Glutamatergic neuron (in vitro differentiated cells): ENCODE results near the gene RAF1. TPM values are rescaled to one million over a fixed set of nuclear protein-coding genes. Genes with fewer than 3 reads are reported as not detected.
A peak's percentile ranks its signal among the peaks of the same experiment; 100 is the strongest.

Experiments used
- DNase-seq: peaks from one replicate; pipeline ENCODE4 v3.0.0; 2022
- H3K27ac Mint-ChIP-seq: one replicate; pipeline ENCODE4 v1.8.0; 2020; ENCODE audit warnings: mild to moderate bottlenecking, mixed read lengths, inconsistent platforms; ENCODE audit not compliant: unreplicated experiment
- H3K27me3 Mint-ChIP-seq: one replicate; pipeline ENCODE4 v1.8.0; 2020; ENCODE audit warnings: mild to moderate bottlenecking, moderate library complexity, mixed read lengths, inconsistent platforms; ENCODE audit not compliant: unreplicated experiment
- H3K36me3 Mint-ChIP-seq: one replicate; pipeline ENCODE4 v1.8.0; 2020; ENCODE audit warnings: mild to moderate bottlenecking, mixed read lengths, inconsistent platforms; ENCODE audit not compliant: unreplicated experiment
- H3K4me1 Mint-ChIP-seq: one replicate; pipeline ENCODE4 v1.8.0; 2020; ENCODE audit warnings: mild to moderate bottlenecking, low read depth, mixed read lengths, inconsistent platforms; ENCODE audit not compliant: unreplicated experiment
- H3K4me3 Mint-ChIP-seq: one replicate; pipeline ENCODE4 v1.8.0; 2020; ENCODE audit warnings: mild to moderate bottlenecking, mixed read lengths, inconsistent platforms; ENCODE audit not compliant: unreplicated experiment
- H3K9me3 Mint-ChIP-seq: one replicate; pipeline ENCODE4 v1.8.0; 2020; ENCODE audit warnings: mild to moderate bottlenecking, moderate library complexity, mixed read lengths, inconsistent platforms; ENCODE audit not compliant: unreplicated experiment
- CTCF ChIP-seq: fragments of 200-600 bp; sonication (generic); IDR thresholded peaks from one replicate; pipeline ENCODE4 v1.5.0; 2021; ENCODE audit not compliant: partially characterized antibody, unreplicated experiment
- total RNA-seq: library from RNA; stranded (reverse); fragmentation: NEBNext Ultra II Directional; extraction: Animal tissue kit (Norgen Biotek cat#: 25700); gene quantifications from one replicate; pipeline ENCODE4 v1.2.1, GENCODE V29; 2021; ENCODE audit not compliant: unreplicated experiment

RAF1 gene
- total RNA-seq, 1 donor from 2014 or later, result 185 TPM

- TF ChIP-seq CTCF, result no peak
- Mint-ChIP-seq H3K4me3 (no peak overlapping the region), H3K36me3 (no peaks in the 10 kb centered on the region), H3K27me3 (peaks cover 8% of the 10 kb centered on the region), H3K27ac (no peak overlapping the region), H3K9me3 (peaks cover 5% of the 10 kb centered on the region), H3K4me1 (peaks cover 12% of the 10 kb centered on the region)
- no peak for DNase-seq
These were observed 80.6 kb downstream of the RAF1 start for GRCh38 chr3:12583280-12583679.

GRCh38 chr3:12582730-12583129, 81.2 kb downstream of the RAF1 start:
- no peak overlapping the region for H3K4me3 Mint-ChIP-seq
- TF ChIP-seq CTCF, result no peak
- H3K9me3 Mint-ChIP-seq, result peaks cover 5% of the 10 kb centered on the region

GRCh38 chr3:12579905-12580304, 84.0 kb downstream of the RAF1 start:
- H3K4me1 Mint-ChIP-seq, result peaks cover 2% of the 10 kb centered on the region
- DNase-seq, result no peak
- H3K27ac Mint-ChIP-seq, result no peak overlapping the region
- H3K36me3 Mint-ChIP-seq, result peaks cover 5% of the 10 kb centered on the region
- no peak for TF ChIP-seq CTCF
- peaks cover 2% of the 10 kb centered on the region for H3K9me3 Mint-ChIP-seq
- H3K27me3 Mint-ChIP-seq, result peaks cover 8% of the 10 kb centered on the region
- no peak overlapping the region for H3K4me3 Mint-ChIP-seq

More at GRCh38 chr3:12582730-12583129, 81.2 kb downstream of the RAF1 start:
- H3K36me3 Mint-ChIP-seq, result no peaks in the 10 kb centered on the region
- H3K4me1 Mint-ChIP-seq, result peaks cover 12% of the 10 kb centered on the region
- peaks cover 8% of the 10 kb centered on the region for H3K27me3 Mint-ChIP-seq
- DNase-seq, result no peak
- H3K27ac Mint-ChIP-seq, result peak overlapping the region; percentile 48

GRCh38 chr3:12579456-12579855, 84.5 kb downstream of the RAF1 start:
- H3K4me1 Mint-ChIP-seq, result peaks cover 2% of the 10 kb centered on the region
- H3K27ac Mint-ChIP-seq, result no peak overlapping the region
- H3K9me3 Mint-ChIP-seq, result peaks cover 2% of the 10 kb centered on the region
- no peak for TF ChIP-seq CTCF
- H3K4me3 Mint-ChIP-seq, result no peak overlapping the region
- peaks cover 7% of the 10 kb centered on the region for H3K27me3 Mint-ChIP-seq
- H3K36me3 Mint-ChIP-seq, result peaks cover 5% of the 10 kb centered on the region
- DNase-seq, result no peak

GRCh38 chr3:12578742-12579141, 85.2 kb downstream of the RAF1 start:
- peak; percentile 42 for TF ChIP-seq CTCF
- H3K4me1 Mint-ChIP-seq, result peaks cover 2% of the 10 kb centered on the region
- H3K27me3 Mint-ChIP-seq, result no peaks in the 10 kb centered on the region
- no peak for DNase-seq
- H3K27ac Mint-ChIP-seq, result no peak overlapping the region
- H3K36me3 Mint-ChIP-seq, result peaks cover 5% of the 10 kb centered on the region
- H3K9me3 Mint-ChIP-seq, result peaks cover 2% of the 10 kb centered on the region
- no peak overlapping the region for H3K4me3 Mint-ChIP-seq
